Upper lobe of left lung (tissue), 6 donors: ENCODE data around the gene SMC2. TPM values are rescaled to one million over a fixed set of nuclear protein-coding genes. Genes with fewer than 3 reads are reported as not detected.
A peak's percentile ranks its signal among the peaks of the same experiment; 100 is the strongest.

Experiments
- ATAC-seq, 2 donors: fragments of 200-7000 bp; cut with Tn5 transposase; one replicate each; pipeline ENCODE4 v1.9.1; 2022; ENCODE audit warnings: mild to moderate bottlenecking in 2 of 2, moderate library complexity in 2 of 2; ENCODE audit not compliant: low FRiP score in 2 of 2
- DNase-seq, 2 donors: peaks; one replicate each; pipeline ENCODE4 v3.0.0-alpha.2; 2019 to 2020
- H3K27ac ChIP-seq, 4 donors: fragments of 200-600 bp; sonication (generic); one replicate each; pipeline ENCODE4 v1.5.1; 2016 to 2019
- H3K27me3 ChIP-seq, 4 donors: fragments of 200-600 bp; sonication (generic); one replicate each; pipeline ENCODE4 v1.5.1; 2017 to 2019
- H3K36me3 ChIP-seq, 4 donors: fragments of 200-600 bp; sonication (generic); one replicate each; pipeline ENCODE4 v1.5.1; 2016 to 2019
- H3K4me1 ChIP-seq, 4 donors: fragments of 200-600 bp; sonication (generic); one replicate each; pipeline ENCODE4 v1.5.1; 2018 to 2019
- H3K4me3 ChIP-seq, 4 donors: fragments of 200-600 bp; sonication (generic); one replicate each; pipeline ENCODE4 v1.5.1; 2017 to 2019; ENCODE audit warnings: mild to moderate bottlenecking in 2 of 4, moderate library complexity in 1 of 4
- H3K9me3 ChIP-seq, 4 donors: fragments of 200-600 bp; sonication (generic); one replicate each; pipeline ENCODE4 v1.5.1; 2018 to 2019
- EP300 ChIP-seq, 4 donors: sonication (generic); formaldehyde crosslinking; IDR thresholded peaks; one replicate each; pipeline ENCODE4 v1.5.1; 2017; ENCODE audit warnings: antibody characterized with exemption in 4 of 4, control low read depth in 2 of 4
- POLR2A ChIP-seq, 4 donors: fragments of 450-650 bp; IDR thresholded peaks; one replicate each; pipeline ENCODE4 v1.5.1; 2016 to 2017; ENCODE audit warnings: antibody characterized with exemption in 4 of 4, mild to moderate bottlenecking in 2 of 4
- POLR2AphosphoS5 ChIP-seq, 2 donors: sonication (generic); formaldehyde crosslinking; IDR thresholded peaks; one replicate each; pipeline ENCODE4 v1.5.1; 2017; ENCODE audit warnings: antibody characterized with exemption in 2 of 2
- WGBS, 2 donors: methylation state at CpG; one replicate each; pipeline ENCODE4 v1.1.5; 2017 to 2018; 5-methylcytosine and 5-hydroxymethylcytosine counted together
- total RNA-seq, 6 donors: library from RNA; depleted of rRNA in 4 of 6; stranded (reverse); fragments of >200 nt in 4 of 6; gene quantifications; one replicate each; pipeline versions ENCODE4 v1.1.0 to v1.2.1, GENCODE V29; 2016 to 2021
- TF ChIP-seq, protein P1 (sequence below), 6 experiments: fragments of 450-650 bp in 4 of 6; fragments of 200-600 bp in 2 of 6; sonication (generic) in 2 of 6; IDR thresholded peaks; one replicate each; pipeline ENCODE4 v1.5.1; 2016 to 2019; ENCODE audit warnings: antibody characterized with exemption in 6 of 6
- donor health status: DM: no; HTN: no; CAD: no; lungs with moderate emphysema.
- donor health status: DM: no; HTN: yes; CAD: no; lungs with severe emphysema.

Gene SMC2
- total RNA-seq, 6 donors from 2014 or later = 5.0 to 13.9 (median 8.2) TPM

DNA sequence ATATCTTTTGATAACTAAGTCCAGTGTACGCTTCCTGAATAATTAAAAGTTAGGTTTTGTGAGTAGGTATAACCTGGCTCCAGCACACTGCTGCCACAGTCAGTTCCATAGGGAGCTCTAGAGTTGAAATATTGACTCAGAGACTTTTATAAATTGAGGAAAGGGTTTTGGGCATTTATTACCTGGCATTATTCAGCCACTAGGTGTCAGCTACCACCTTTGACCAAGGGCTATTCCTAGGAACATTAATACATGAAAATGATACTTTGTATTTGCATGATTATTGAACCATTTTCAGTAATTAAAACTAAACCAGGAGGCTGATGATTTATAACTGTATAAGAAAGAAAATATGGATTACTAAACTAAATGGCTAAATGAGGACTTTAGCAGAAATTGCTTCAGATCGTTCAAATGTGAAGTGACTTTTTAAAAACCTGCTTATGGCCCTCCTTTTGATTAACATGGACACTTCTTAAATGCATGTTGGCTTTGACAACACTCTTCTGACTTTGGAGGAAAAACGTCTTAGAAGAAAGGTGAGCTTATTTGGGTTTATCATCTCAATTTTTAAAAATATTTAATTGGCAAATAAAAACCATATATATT is 83.0 kb downstream of the SMC2 start:
- TF ChIP-seq, protein P1, sequence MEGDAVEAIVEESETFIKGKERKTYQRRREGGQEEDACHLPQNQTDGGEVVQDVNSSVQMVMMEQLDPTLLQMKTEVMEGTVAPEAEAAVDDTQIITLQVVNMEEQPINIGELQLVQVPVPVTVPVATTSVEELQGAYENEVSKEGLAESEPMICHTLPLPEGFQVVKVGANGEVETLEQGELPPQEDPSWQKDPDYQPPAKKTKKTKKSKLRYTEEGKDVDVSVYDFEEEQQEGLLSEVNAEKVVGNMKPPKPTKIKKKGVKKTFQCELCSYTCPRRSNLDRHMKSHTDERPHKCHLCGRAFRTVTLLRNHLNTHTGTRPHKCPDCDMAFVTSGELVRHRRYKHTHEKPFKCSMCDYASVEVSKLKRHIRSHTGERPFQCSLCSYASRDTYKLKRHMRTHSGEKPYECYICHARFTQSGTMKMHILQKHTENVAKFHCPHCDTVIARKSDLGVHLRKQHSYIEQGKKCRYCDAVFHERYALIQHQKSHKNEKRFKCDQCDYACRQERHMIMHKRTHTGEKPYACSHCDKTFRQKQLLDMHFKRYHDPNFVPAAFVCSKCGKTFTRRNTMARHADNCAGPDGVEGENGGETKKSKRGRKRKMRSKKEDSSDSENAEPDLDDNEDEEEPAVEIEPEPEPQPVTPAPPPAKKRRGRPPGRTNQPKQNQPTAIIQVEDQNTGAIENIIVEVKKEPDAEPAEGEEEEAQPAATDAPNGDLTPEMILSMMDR (IDR thresholded peaks at IDR 0.05) = peak in 4 of 6 experiments; percentile 36 to 47 (median 40)
- TF ChIP-seq POLR2A (IDR thresholded peaks at IDR 0.05) (no peak), EP300 (IDR thresholded peaks at IDR 0.05) (no peak), POLR2AphosphoS5 (IDR thresholded peaks at IDR 0.05) (no peak)
- no peak for DNase-seq
- Histone ChIP-seq H3K4me1 (no peaks in the 10 kb centered on the region), H3K36me3 (no peaks in the 10 kb centered on the region), H3K9me3 (no peaks in the 10 kb centered on the region), H3K27me3 (no peaks in the 10 kb centered on the region), H3K4me3 (no peak overlapping the region), H3K27ac (no peak overlapping the region)
- 55 to 59% methylated on average over 3 of the region's 3 CpGs for WGBS, 2 donors
- no peak for ATAC-seq

DNA sequence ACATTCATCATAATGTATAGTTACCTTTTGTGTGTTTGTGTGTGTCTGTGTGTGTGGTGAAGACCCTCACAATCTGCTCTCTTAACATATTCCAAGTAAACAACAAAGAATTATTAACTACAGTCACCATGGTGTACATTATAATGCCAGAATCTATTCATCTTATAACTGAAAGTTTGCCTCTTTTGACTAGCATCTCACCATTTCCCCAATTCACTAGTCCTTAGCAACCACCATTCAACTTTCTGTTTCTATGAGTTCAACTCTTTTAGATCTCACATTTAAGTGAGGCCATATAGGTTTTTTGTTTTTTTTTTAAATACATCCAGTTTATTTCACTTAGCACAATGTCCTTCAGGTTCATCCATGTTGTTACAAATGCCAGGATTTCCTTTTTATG is 83.6 kb downstream of the SMC2 start:
- Histone ChIP-seq H3K27me3 (no peaks in the 10 kb centered on the region), H3K36me3 (no peaks in the 10 kb centered on the region), H3K4me1 (no peaks in the 10 kb centered on the region), H3K27ac (no peak overlapping the region), H3K4me3 (no peak overlapping the region), H3K9me3 (no peaks in the 10 kb centered on the region)
- ATAC-seq (no peak), DNase-seq (no peak)
- TF ChIP-seq EP300 (IDR thresholded peaks at IDR 0.05) = no peak
- no peak for TF ChIP-seq POLR2A (IDR thresholded peaks at IDR 0.05)
- TF ChIP-seq POLR2AphosphoS5 (IDR thresholded peaks at IDR 0.05) = no peak
- TF ChIP-seq, protein P1 (IDR thresholded peaks at IDR 0.05) = no peak
